Left hindlimb (tissue), 1 donor: ENCODE data around the gene UBQLN3.

Experiments used
- DNase-seq: peaks from one replicate; pipeline ENCODE4 v3.0.0-alpha.2; 2018

Gene UBQLN3

DNA sequence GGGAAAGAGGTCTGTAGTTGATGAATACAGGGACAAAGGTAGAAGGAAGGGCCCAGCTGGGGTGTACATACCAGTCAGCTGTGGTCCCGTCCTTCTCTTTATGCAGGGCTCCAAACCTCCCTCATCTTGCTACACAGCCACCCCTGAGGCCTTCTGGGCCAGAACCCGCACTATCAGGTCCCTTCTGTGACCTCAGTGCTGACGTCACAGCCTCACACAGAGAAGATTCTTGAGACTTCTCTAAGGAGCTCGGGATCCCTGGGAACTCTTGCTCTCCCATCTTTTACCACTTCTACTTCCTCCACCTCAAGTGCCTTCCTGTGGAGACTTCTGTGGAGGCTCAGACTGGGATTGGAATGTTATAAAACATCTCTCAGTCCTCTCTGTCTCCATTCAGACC is at the start of gene UBQLN3:
Gene UBQLN3, minus strand, starts transcription at position 155 of the 400 bp plus-strand sequence. CDS start 399 bp downstream, outside the sequence.
- DNase-seq = no peak

GRCh38 chr11:5557751-5558150 is 48.0 kb upstream of the UBQLN3 start:
- no peak for DNase-seq

- no peak for DNase-seq
Observed at GRCh38 chr11:5556596-5557188, 46.9 kb upstream of the UBQLN3 start.

DNA sequence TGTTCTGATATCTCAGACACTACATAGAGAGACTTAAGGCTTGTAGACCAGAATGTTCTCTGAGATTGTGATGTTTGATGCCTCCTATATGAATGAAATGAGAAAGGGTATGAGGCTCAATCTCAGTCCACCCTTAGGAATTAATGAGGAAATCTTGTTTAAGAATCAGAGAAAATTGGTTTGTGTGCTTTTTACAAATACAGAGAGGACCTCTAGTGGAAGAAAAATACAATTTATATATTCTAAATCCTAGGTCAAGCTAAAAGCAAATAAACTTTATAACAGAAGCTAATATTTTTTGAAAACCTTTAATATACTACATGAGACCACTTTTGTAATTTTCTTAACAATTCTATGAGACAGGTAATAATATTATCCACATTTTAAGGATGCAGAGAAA is 43.6 kb upstream of the UBQLN3 start:
- DNase-seq = no peak

DNA sequence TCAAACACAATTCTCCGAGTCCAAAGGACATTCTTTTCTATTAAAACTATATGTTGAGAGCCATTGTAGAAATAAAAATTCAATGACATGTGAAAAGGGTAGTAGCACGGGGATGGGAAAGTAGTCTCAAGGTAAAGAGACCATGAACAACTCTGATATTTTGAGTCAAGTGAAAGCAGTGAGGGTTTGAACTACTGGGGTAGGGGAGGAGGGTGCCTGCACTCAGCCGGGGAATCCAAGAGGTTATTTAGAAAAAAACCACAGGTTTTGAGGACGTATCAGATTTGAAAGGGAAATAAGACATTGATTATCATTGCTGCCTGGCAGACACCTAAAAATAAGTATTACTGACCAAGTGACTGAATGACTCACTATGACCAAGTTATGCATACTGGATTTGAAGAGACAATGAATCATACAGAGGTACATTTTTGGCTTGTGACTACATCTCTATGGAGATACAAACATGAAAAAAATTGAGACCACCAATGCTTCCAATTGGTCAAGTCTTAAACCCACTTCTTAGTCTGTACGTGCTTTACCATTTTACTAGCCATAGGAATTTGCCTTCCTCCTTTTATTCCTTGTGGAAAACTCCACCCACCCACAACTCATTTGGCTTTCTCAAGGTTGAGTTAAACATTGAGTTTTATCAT is 40.8 kb upstream of the UBQLN3 start:
- no peak for DNase-seq

DNA sequence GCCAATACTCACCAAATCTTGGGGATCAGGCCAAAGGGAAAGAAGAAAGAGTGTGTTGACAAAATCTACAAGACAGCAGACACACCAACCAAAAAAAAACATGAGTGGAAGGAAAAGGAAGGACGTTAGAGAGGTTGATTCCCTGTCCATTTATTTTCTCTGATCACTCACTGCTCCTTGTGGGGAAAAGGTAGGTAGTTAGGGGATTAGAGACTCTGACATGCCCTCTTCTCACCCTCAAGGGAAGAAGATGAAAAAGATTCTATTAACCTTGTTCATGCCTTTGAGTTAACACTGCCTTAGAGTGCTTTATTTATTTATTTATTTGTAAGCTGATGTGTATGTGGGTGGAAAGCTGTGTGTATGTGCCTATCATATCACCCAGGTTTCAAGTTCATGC is 38.7 kb upstream of the UBQLN3 start, which contains the start of gene OR52H1:
Gene OR52H1, minus strand, starts transcription at position 101 of the 400 bp plus-strand sequence. CDS start 3,035 bp downstream, outside the sequence.
- no peak for DNase-seq

DNA sequence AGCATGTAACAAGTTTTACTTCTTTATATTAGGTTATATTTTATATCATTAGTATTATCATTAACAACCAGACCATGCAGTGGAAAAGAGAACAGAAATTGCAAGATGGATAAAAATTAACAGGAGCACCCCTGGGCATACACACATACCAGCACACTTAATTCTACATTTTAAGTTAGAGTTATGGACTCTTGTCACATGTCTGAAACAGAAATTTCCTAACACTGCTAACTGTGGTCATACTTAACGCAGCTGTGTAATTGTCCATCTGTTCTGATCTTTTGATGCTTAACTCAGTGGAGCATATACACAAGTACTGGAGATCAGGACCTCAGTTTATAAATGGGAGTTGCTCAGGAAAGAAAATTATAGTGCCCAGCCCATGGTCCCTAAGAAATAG is 38.2 kb upstream of the UBQLN3 start:
- no peak for DNase-seq

DNA sequence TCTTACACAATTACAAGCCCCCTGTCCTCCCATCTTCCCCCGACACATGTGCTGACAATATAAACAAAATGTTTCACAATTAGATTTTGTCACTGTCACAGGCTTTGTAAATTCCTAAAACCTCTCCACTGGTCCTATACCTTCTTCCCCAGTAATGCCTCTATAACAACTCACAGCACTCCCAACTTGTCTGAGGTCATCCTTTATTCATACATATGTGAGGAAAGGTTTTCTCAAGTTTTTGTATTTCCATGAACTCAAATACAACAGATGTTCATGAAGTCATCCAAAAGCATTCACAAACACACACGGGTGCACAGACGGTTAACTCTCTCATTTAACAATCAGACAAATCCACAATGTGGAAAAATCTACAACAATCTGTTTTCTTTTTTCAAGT is 36.7 kb upstream of the UBQLN3 start:
- no peak for DNase-seq

GRCh38 chr11:5541427-5541826 is 31.7 kb upstream of the UBQLN3 start:
- DNase-seq = no peak

GRCh38 chr11:5536482-5536881 is 26.7 kb upstream of the UBQLN3 start:
- DNase-seq = no peak

GRCh38 chr11:5534046-5534445 is 24.3 kb upstream of the UBQLN3 start:
- DNase-seq = no peak

DNA sequence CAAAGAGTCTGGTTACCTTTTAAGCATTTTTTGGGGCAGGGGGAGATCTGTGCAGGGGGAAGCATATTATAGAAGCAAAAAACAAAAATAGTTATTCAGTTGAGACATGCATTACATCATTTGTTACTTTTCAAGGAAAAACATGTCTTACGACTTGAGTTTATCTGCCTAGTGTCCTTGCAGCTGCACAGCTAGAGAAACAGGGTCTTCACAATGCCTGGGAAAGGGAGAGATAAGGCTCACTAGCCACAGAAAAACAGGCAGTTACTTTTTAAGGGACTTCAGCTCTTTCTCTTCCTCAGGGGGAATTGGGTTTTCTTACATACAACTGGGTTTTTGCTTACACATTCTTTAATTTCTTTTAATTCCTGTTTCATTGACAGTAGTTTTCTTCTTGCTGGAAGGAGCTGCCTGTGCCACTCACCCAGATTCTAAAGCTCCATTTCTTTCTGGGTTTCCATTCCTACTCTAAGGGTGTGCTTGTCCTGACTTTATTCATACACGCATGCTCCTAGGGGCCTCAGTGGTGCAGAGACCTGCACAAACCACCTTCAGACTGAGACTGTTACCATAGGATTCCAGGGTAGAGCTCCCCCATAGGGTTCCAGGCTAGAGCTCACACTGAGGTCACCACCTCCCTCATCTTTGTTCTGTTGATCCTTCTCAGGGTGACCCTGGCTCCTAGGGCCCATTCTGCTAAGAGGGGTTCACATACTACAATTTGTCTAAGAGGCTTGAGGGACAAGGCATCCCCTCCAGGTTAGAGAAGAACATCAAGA is 21.5 kb upstream of the UBQLN3 start:
- no peak for DNase-seq

- DNase-seq = no peak
Observed at GRCh38 chr11:5528495-5528894, 18.7 kb upstream of the UBQLN3 start.

- no peak for DNase-seq
Observed at GRCh38 chr11:5527716-5528115, 18.0 kb upstream of the UBQLN3 start.

DNA sequence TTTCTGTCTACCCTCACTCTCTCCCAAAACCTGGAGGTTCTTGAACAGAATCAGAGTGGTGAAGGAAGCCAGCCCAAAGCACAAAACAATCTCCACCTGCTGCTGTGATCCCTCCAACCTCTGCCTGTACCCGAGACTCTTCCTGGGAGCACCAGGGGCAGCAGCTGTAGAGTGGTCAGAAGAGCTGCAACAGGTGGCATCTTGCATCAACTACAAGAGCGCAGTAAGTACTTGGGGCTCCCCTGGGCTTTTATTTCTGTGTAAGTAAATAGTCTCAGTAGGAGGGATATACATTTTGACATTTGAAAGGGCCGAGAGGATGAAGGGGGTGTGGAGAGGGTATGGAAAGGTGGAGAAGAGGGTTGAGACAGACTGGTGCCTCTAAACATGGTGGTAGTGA is 15.0 kb upstream of the UBQLN3 start:
- DNase-seq = no peak

- no peak for DNase-seq
Observed at GRCh38 chr11:5522308-5522707, 12.6 kb upstream of the UBQLN3 start.

GRCh38 chr11:5521540-5521939 is 11.8 kb upstream of the UBQLN3 start:
- DNase-seq = no peak

- DNase-seq = no peak
Observed at GRCh38 chr11:5516599-5516998, 6.8 kb upstream of the UBQLN3 start, which contains the start of gene UBQLNL. Gene UBQLNL, minus strand, starts transcription at chr11:5516699. Its CDS starts 258 bp downstream, at chr11:5516441.

DNA sequence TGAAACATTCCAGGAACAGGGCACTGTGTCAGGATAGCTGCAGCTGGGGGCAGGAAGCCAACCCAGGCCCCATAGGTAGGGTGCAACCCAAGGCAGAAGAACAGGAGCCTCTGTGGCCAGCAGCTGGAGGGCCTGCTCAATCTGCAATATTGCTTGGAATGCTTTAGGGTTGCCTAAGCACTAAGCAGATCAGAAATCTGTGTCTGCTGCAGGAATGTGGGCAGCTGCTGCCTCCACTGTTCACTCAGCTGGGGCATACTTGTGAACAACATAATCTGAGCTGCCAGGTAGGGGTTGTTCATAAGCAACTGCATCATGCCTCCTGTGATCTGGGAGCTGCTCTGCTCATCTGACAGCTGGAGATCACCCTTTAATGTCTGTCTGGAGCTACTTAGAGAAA is 5.1 kb upstream of the UBQLN3 start:
- DNase-seq = no peak

DNA sequence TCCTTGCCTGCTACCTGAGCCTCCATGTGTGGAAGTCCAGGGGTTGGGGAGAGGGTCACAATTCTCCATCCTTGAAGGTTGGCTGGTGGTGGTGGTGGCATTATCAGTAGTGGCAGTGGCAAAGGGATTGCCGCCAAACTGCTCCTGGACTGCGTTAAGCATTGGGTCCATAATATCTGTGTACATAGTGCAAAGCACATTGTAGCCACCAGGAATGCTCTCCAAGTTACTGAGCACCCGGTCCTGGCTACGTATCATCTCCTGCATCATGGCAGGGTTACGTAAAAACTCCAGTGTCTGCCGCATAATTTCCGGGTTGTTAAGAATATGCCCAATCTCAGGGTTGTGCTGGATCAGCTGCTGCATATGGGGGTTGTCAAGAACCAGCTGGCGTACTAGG is 1.2 kb downstream of the UBQLN3 start:
- no peak for DNase-seq

DNA sequence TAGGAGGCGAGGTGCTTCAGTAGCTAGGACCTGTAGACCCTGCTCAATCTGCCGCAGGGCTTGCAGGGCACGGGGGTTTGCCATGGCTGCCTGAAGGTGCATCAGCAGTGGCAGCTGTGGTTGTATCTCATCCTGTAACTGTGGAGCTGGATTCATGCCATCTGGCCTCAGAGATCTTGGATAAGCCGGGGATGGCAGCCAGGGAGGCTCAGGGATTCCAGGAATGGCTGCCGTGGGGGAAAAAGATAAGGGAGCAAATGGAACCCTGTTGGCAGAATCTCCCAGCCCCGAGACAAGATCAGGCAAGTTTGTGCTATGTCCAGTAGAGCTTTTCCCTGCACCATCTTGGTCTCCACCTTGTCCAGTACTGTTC is 1.8 kb downstream of the UBQLN3 start:
- no peak for DNase-seq

DNA sequence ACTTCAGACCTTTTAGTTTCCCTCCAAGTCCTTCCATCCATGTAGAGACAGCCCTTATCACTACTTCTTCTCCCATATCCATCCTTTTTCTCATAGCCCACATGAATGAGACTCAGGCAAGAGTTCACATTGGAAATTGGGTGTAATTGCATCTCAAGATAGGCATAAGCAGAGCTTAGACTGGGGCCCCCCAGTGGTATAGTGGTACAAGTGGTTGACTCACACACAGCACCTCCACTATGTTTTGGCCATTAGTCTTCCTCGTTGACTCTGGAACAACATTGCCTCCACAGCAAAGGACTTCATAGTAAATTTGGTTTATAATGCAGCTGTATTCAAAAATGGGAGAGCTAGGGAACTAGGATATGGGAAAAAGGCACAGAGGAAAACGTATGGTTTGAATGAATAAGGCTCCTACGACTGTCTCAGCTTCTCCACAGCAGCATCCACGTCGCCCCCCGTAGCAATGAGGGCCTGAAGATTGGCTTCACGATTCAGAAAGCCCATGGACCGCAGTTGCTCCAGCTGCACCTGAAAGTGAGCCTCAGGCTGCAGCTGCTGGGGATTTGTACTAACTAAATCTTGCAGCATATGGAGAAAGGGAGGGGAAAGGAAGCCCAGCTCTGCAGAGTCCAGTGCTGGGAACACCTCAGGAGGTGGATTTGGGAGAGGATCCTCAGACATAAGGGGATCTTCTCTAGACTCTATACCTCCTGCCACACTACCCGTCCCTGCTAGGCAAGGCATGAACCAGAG is 2.4 kb downstream of the UBQLN3 start:
- no peak for DNase-seq

DNA sequence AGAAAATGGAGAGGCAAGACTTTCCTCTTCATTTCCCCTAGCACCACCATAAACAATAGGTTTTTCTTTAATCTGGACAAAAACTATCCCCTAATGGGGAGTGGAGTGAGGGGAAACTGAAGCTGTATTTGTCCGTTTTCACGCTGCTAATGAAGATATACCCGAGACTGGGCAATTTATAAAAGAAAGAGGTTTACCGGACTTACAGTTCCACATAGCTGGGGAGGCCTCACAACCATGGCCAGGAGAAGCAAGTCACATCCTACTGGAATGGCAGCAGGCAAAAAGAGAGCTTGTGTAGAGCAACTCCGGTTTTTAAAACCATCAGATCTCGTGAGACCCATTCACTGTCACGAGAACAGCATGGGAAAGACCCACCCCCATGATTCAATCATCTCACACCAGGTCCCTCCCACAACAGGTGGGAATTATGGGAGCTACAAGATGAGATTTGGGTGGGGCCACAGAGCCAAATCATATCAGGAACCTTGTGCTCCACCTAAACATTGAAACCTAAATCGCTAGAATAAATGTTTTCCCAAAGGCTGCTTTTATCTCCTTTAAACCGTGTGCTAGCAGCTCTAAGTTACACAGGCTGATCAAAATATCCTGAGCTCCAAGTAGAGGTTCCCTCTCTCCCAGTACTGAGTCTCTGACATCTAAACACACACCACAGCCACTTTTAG is 4.3 kb downstream of the UBQLN3 start:
- no peak for DNase-seq
